Kidney capillary endothelial cell (primary cell): ENCODE measurements around the gene SERPINE1.

Source experiments
- DNase-seq: peaks from one replicate; pipeline ENCODE4 v3.0.0-alpha.2; 2018; ENCODE audit warnings: low spot score

The SERPINE1 gene

GRCh38 chr7:101170617-101171441, 43.9 kb downstream of the SERPINE1 start:
- no peak for DNase-seq

- DNase-seq: no peak
These were observed 44.5 kb downstream of the SERPINE1 start for GRCh38 chr7:101171442-101171837.

DNA sequence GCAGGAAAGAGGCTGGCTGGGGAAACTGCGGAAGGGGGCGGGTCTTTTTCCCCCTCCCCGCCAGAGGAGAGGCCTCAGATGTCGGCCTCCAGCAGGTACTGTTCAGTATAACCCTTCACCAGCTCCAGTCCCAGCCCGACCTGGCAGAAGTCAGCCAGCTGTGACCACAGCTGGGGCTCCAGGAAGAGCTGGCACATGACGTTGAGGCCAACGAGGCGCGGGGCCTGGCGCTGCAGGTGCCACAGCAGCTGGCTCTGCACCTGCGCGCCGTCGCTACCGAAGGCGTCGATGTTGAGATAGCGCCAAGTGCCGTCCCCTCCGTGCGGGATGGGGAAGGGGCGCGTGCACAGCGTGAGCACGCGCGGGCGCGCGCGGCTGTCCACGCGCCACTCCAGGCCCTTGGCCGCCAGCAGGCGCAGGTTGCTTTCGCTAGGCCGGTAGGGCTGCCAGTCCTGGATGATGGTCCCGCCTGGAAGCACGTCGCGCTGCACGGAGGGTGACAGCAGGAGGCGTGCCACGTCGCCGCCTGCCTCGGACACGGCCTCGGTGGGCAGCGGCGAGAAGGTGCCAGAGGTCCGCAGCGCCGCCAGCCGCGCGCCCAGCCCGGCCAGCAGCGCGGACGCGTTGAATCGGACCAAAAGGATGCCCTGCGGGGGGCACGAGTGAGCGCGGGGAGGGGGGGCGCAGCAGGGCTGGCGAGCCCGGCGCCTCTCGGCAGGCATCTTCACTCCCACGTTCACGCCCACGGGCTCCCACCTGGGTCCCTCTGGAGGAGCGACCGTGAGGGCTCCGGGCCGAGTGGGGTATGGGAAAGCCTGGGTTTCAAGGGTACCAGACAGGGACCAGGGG, 45.3 kb downstream of the SERPINE1 start:
- DNase-seq: no peak

GRCh38 chr7:101172854-101173751, 46.2 kb downstream of the SERPINE1 start:
- no peak for DNase-seq

DNA sequence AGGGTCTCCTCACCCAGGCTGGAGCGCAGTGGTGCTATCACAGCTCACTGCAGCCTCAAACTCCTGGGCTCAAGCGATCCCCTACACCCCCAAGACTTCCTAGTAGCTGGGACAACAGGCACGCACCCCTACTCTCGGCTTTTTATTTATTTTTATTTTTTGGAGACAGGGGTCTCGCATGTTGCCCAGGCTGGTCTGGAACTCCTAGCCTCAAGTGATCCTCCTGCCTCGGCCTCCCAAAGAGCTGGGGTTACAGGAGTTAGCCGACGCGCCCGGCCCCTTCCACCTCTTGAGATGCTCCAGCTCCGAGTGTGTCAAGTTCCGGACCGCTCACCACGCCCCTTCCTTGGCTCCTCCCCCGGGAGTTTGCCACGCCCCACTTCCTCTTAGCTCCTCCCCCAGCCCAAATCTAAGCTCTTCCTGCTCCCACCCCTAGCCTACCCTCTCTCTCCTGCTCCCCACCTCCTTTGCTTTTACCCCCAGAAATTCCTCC, 46.9 kb downstream of the SERPINE1 start:
- DNase-seq: no peak

GRCh38 chr7:101174322-101174854, 47.5 kb downstream of the SERPINE1 start:
- no peak for DNase-seq

DNA sequence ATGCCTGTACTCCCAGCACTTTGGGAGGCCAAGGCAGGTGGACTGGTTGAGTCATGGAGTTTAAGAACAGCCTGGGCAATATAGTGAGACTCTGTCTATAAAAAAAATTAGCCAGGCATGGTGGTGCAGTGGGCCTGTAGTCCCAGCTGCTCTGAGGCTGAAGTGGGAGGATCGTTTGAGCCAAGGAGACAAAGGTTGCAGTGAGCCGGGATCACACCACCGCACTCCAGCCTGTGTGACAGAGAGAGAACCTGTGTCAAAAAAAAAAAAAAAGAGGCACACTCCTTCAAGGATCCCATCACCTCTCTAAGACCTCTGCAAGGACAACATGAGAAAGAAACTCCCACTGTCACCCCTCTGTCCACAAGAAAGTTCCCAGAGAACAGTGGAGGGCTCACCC, 48.8 kb downstream of the SERPINE1 start:
- no peak for DNase-seq

DNA sequence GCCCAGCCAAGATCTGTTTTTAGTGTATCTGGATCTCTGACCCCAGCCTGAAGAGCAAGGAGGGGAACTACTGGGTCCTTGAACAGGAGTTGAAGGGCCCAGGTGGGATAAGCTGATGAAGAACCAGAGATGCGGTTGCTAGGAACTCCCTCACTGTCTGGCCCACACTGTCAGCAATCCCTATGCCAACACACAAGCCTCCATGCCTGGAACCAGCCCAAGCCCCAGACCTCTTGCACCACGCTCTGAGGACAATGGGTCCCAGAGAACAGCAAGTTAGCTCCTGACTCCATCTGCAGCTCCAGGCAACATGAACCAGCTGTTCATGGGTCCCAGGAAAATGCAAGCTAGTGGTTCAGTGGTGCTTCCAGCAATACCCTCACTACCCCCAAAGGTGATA, 50.7 kb downstream of the SERPINE1 start:
- DNase-seq: no peak

DNA sequence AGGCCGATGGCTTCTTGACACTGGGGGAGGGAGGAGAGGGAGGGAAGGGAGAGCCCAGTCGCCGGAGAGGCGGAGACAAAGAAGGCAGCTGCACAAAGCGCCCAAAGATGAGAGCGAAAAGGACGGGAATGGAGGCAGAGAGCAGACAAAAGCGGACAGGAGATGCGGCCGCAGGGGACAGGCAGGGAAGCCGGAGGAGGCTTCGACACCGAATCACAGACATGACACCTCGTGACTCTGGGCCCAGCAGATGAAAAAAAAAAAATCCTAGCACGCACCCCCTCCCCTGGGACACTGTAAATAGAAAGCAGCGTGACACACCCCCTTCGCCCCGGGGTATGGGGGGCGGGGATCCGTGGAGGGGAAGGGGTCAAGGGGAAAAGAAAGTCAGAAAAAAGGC, 52.2 kb downstream of the SERPINE1 start:
- no peak for DNase-seq

GRCh38 chr7:101179713-101180112, 52.8 kb downstream of the SERPINE1 start:
- DNase-seq: no peak

DNA sequence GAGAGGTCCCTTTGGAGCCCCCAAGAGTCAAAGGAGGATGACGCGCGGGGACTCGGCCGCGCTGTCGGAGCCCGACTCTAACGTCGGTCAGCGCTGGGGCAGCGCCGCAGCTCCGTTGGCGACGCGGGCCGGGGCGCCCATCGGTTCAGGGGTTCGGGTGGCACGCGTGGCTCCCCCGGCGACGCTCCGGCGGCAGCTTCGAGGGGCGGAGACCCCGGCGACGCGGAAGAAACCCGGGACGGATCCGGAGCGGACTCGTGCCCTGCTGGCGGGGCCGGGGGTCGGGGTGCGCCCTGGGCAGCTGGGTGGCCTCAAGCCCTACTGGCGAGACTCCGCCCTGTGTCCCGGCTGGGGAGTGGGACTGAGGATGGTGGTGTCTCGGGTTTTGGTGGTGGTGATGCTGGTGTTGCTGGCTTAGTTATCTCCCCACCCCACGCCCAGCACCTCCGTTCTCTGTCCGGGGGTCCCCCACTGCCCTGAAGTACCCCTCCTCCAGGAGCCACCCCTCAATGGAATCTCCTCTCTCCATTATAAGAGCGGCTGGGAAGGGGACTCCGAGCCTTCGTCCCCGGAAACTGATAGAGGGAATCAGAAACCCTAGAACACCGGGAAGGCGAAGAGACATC, 53.3 kb downstream of the SERPINE1 start, which contains the start of gene NAT16:
Gene NAT16, minus strand, starts transcription at position 164 of the 626 bp plus-strand sequence. CDS start 5,486 bp downstream, outside the sequence.
- DNase-seq: no peak

DNA sequence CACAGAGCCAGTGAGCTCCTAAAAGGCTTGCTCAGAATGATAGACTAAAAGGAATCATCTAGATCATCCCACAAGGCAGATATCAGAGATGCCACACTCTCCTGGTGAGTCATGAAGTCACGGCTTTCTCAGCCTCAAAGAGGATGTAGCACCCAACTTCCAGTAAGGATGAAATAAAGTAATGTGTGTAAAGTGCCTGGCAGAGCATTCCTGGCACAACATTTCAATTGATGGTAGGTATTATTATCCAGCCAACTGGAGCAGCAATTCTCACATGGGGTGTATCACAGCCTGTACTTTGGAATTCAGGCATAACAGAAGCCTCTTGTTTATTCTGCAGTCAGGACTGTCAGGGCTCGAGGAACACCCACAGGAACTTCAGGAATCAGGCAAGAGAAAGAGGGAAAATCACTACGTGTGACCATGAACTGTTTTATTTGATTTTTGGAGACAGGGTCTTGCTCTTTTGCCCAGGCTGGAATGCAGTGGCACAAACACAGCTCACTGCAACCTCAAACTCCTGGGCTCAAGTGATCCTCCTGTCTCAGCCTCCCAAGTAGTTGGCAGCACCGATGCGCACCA, 58.4 kb downstream of the SERPINE1 start:
- DNase-seq: no peak

DNA sequence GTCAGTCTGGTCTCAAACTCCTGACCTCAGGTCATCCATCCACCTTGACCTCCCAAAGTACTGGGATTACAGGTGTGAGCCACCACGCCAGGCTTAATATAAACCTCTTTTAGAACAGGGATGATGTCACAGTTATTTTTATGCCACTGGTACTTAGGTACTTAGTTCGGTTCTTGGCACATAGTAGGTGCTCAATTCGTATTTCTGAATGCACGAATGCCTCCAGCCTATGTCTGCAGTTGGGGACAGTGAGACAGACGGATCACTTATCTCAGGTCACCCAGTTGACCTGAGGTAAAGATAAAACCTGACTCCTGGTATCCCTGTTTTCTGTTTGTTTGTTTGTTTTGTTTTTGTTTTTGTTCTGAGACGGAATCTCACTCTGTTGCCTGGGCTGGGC, 59.3 kb downstream of the SERPINE1 start:
- DNase-seq: no peak

DNA sequence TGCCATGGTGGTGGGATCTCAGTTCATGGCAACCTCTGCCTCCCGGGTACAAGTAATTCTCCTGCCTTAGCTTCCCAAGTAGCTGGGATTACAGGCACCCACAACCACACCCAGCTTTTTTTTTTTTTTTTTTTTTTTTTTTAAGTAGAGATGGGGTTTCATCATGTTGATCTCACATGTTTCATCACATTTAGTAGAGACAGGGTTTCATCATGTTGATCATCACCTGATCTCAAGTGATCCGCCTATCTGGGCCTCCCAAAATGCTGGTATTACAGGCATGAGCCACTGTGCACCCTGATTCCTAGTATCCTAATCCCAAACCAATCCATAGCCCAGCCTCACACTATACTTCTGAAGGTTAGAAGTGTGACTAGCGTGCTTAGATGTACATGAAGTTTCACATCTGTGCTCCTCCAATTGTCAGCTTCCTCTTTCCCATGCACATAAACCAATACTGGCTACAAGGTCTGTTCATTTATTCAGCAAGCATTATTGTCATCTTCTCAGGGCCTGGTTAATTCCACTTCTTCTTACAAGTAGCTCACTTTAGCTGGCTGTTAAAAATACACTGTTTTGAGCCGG, 60.0 kb downstream of the SERPINE1 start:
- no peak for DNase-seq
